GM12891 (cell line): ENCODE results near the gene ELOVL2.

ENCODE experiments used
- POLR2A ChIP-seq: IDR thresholded peaks from 2 replicates; pipeline ENCODE4 v1.6.1; 2011; ENCODE audit warnings: low read depth, low read length, control low read depth
- POLR2AphosphoS5 ChIP-seq: IDR thresholded peaks from 2 replicates; pipeline ENCODE4 v1.6.1; 2011; ENCODE audit warnings: low read depth, low read length, control low read depth
- POU2F2 ChIP-seq: IDR thresholded peaks from 2 replicates; pipeline ENCODE4 v1.6.1; 2011; ENCODE audit warnings: low read depth, mild to moderate bottlenecking, control low read depth, low read length, moderate library complexity
- SPI1 ChIP-seq: IDR thresholded peaks from 2 replicates; pipeline ENCODE4 v1.6.1; 2011; ENCODE audit warnings: low read depth, low read length, control low read depth
- TAF1 ChIP-seq: IDR thresholded peaks from 2 replicates; pipeline ENCODE4 v1.6.1; 2011; ENCODE audit warnings: low read depth, low read length, control low read depth

GRCh38 chr6:11025921-11026635, 18.0 kb downstream of the ELOVL2 start:
- TF ChIP-seq POLR2A (no peak), POLR2AphosphoS5 (no peak), TAF1 (no peak), POU2F2 (peak; percentile 95; the same call in 1 of the 2 replicates), SPI1 (peak; percentile 13; the same call in 1 of the 2 replicates)
